ENCODE data around the gene FAM50B.
"Not testable (repeated sequence)": the region's sequence is repeated elsewhere in the genome, so short reads cannot be mapped to it uniquely, and the experiment has no call there.

The FAM50B gene

DNA sequence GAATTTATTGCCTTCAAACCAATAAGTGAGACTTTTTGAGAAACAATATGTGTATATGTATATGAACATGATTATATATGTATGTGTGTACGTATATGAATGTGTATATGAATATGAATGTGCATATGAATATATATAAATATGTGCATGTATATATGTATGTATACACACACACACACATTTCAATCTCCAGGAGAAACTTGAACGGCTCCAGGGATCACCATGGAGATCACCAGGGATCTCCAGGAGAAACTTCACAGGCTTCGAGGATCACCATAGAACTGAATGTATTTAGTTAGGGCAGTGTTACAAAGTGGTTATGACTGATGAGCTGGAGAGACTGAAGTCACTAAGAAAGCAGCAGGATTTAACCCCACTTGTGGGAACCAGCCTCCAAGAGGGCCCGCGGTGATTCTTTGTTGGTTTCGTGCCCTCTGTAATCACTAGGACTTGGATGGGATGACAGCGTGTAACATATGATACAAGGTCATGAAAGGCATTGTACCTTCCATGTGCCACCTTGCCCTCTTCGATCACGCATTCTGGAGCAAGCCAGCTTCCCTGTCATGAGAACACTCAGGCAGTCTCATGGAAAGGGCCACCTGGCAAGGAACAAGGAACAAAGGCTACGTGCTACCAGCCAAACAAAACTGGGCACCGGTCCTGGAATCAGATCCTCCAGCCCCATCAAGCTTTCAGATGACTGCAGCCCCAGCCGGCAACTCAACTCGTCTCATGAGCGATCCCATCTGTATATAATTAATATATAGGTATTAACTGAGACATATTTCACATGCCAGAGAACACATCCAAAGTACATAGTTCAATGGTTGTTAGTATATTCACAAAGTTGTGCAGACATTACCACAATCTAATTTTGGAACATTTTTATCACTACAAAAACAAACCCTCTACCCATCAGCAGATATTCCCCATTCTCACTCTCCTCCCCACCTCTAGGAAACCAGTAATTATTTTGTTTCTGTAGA lies 8.6 kb downstream of the FAM50B start:
- no peak for DNase-seq (ENCODE audit: extremely low spot score)
- TF ChIP-seq FOXA1 (IDR thresholded peaks at IDR 0.05) (no peak), FOXM1 (IDR thresholded peaks at IDR 0.05; ENCODE audit: borderline replicate concordance) (no peak), BHLHE40 (IDR thresholded peaks at IDR 0.05; ENCODE audit: borderline replicate concordance) (no peak), SP1 (IDR thresholded peaks at IDR 0.05) (no peak), NFRKB (IDR thresholded peaks at IDR 0.05) (no peak), L3MBTL2 (conservative IDR thresholded peaks at IDR 0.05) (no peak), HDGF (IDR thresholded peaks at IDR 0.05; ENCODE audit: borderline replicate concordance) (no peak), CTBP1 (IDR thresholded peaks at IDR 0.05; ENCODE audit: borderline replicate concordance) (no peak), LEF1 (IDR thresholded peaks at IDR 0.05; ENCODE audit: borderline replicate concordance) (no peak), TARDBP (IDR thresholded peaks at IDR 0.05) (no peak), ARNT (IDR thresholded peaks at IDR 0.05) (no peak), ELF4 (IDR thresholded peaks at IDR 0.05) (no peak), FOXK2 (IDR thresholded peaks at IDR 0.05) (no peak), ZNF384 (IDR thresholded peaks at IDR 0.05) (no peak), SUZ12 (IDR thresholded peaks at IDR 0.05) (no peak)
- TF ChIP-seq, protein P1, sequence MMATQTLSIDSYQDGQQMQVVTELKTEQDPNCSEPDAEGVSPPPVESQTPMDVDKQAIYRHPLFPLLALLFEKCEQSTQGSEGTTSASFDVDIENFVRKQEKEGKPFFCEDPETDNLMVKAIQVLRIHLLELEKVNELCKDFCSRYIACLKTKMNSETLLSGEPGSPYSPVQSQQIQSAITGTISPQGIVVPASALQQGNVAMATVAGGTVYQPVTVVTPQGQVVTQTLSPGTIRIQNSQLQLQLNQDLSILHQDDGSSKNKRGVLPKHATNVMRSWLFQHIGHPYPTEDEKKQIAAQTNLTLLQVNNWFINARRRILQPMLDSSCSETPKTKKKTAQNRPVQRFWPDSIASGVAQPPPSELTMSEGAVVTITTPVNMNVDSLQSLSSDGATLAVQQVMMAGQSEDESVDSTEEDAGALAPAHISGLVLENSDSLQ (IDR thresholded peaks at IDR 0.05) = no peak
- POLR2A ChIA-PET = no interaction called here
- CTCF ChIA-PET = interaction anchor here (1.0 kb wide), 1 partner anchor 9 kb away, joined by 4 read pairs; the partner anchor contains the start of gene FAM50B

DNA sequence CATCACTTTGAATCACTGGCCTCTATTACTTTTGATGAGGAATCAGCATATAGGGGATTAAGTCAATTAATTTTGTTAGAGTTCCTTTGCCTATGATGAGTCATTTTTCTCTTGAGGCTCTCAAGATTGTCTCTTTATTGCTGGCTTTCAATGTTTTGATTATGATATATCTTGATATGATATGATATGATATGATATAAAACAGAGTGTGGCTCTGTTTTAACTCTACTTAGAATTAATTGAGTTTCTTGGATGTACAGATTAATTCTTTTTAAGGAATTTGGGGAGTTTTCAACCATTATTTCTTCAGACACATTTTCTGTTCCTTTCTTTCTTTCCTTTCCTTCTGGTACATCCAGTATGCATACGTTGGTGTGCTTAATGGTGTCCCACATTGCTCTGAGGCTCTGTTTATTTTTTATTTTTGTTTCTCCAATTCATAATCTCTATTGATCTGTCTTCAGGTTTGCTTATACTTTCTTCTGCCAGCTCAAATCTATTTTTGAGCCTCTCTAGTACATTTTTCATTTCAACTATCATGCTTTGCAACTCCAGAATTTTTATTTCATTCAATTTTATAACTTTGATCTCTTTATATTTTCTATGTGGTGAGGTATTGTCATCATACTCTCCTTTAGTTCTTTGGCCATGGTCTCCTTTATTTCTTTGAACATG lies 10.8 kb downstream of the FAM50B start:
- ChIA-PET POLR2A (no interaction called here), CTCF (no interaction called here)
- TF ChIP-seq LEF1 (IDR thresholded peaks at IDR 0.05; ENCODE audit: borderline replicate concordance) = no peak
- no peak for TF ChIP-seq L3MBTL2 (conservative IDR thresholded peaks at IDR 0.05)
- TF ChIP-seq FOXA1 (IDR thresholded peaks at IDR 0.05) = no peak
- no peak for TF ChIP-seq SUZ12 (IDR thresholded peaks at IDR 0.05)
- no peak for TF ChIP-seq ELF4 (IDR thresholded peaks at IDR 0.05)
- no peak for TF ChIP-seq TARDBP (IDR thresholded peaks at IDR 0.05)
- TF ChIP-seq HDGF (IDR thresholded peaks at IDR 0.05; ENCODE audit: borderline replicate concordance) = no peak
- TF ChIP-seq CTBP1 (IDR thresholded peaks at IDR 0.05; ENCODE audit: borderline replicate concordance) = no peak
- no peak for TF ChIP-seq BHLHE40 (IDR thresholded peaks at IDR 0.05; ENCODE audit: borderline replicate concordance)
- TF ChIP-seq ZNF384 (IDR thresholded peaks at IDR 0.05) = no peak
- TF ChIP-seq NFRKB (IDR thresholded peaks at IDR 0.05) = no peak
- TF ChIP-seq FOXM1 (IDR thresholded peaks at IDR 0.05; ENCODE audit: borderline replicate concordance) = no peak
- TF ChIP-seq, protein P1 (IDR thresholded peaks at IDR 0.05) = no peak
- TF ChIP-seq SP1 (IDR thresholded peaks at IDR 0.05) = no peak
- no peak for TF ChIP-seq FOXK2 (IDR thresholded peaks at IDR 0.05)
- no peak for TF ChIP-seq ARNT (IDR thresholded peaks at IDR 0.05)
- no peak for DNase-seq (ENCODE audit: extremely low spot score)

DNA sequence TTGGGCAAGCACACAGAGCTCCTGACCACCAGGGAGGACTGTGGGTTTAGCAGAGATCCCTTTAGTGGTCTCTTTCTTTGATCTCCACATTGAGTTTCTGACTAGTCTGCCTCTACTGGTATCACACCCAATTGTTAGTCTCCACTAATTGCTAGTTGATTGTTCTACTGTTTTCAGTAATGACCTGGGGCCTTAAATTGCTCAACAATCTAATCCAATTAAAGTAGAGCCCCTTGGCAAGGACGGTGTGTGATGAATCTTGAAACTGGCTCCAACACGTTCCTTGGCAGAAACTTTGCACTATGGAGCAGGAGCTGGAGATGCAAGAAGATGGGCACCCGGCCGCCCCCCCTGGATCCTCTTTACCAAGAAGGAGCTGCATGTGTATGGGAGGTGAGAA lies 12.3 kb downstream of the FAM50B start:
- CTCF ChIA-PET = interaction anchor here (0.9 to 2.2 kb wide), 4 partner anchors 11 to 71 kb away, joined by 3 to 11 read pairs (median 3); partner anchors contain the start of gene FAM50B
- POLR2A ChIA-PET = interaction anchor here (1.8 kb wide), 1 partner anchor 12 kb away, joined by 5 read pairs; the partner anchor contains the start of gene FAM50B

DNA sequence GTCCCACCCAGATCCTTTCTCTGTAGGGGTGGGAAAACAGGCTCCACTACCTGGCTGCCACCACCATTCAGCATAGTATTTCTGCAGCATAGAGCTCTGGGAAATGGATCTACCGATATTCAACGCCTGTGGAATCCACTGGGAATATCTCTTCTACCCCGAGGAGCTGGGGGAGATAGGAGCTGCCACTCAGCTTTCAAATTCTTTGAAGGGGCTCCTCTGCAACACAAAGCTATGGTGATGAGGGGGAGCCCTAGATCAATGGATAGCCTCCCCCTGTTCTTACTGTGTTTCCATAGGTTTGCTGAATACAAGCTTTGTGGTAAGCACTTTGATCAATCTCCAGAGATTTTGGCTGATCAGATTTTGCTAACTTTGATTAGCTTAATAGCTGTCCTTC lies 12.9 kb downstream of the FAM50B start:
- POLR2A ChIA-PET = interaction anchor here (1.8 kb wide), 1 partner anchor 13 kb away, joined by 5 read pairs; the partner anchor contains the start of gene FAM50B
- CTCF ChIA-PET = interaction anchor here (0.9 to 2.2 kb wide), 3 partner anchors 11 to 71 kb away, joined by 3 to 11 read pairs (median 3); partner anchors contain the start of gene FAM50B
- TF ChIP-seq L3MBTL2 (conservative IDR thresholded peaks at IDR 0.05) (no peak), BHLHE40 (IDR thresholded peaks at IDR 0.05; ENCODE audit: borderline replicate concordance) (no peak), NFRKB (IDR thresholded peaks at IDR 0.05) (no peak), TARDBP (IDR thresholded peaks at IDR 0.05) (no peak)
- no peak for DNase-seq (ENCODE audit: extremely low spot score)

More for the DNA sequence above, 12.3 kb downstream of the FAM50B start:
- no peak for DNase-seq (ENCODE audit: extremely low spot score)
- TF ChIP-seq HDGF (IDR thresholded peaks at IDR 0.05; ENCODE audit: borderline replicate concordance) = no peak
- TF ChIP-seq SUZ12 (IDR thresholded peaks at IDR 0.05) = no peak
- no peak for TF ChIP-seq LEF1 (IDR thresholded peaks at IDR 0.05; ENCODE audit: borderline replicate concordance)
- TF ChIP-seq ZNF384 (IDR thresholded peaks at IDR 0.05) = no peak
- TF ChIP-seq FOXA1 (IDR thresholded peaks at IDR 0.05) = no peak
- TF ChIP-seq ARNT (IDR thresholded peaks at IDR 0.05) = no peak
- no peak for TF ChIP-seq FOXM1 (IDR thresholded peaks at IDR 0.05; ENCODE audit: borderline replicate concordance)

DNA sequence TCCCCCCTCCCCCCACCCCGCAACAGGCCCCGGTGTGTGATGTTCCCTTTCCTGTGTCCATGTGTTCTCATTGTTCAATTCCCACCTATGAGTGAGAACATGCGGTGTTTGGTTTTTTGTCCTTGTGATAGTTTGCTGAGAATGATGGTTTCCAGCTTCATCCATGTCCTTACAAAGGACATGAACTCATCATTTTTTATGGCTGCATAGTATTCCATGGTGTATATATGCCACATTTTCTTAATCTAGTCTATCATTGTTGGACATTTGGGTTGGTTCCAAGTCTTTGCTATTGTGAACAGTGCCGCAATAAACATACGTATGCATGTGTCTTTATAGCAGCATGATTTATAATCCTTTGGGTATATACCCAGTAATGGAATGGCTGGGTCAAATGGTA lies 14.1 kb downstream of the FAM50B start:
- POLR2A ChIA-PET; DNase-seq (ENCODE audit: extremely low spot score); CTCF ChIA-PET: not testable (repeated sequence)

DNA sequence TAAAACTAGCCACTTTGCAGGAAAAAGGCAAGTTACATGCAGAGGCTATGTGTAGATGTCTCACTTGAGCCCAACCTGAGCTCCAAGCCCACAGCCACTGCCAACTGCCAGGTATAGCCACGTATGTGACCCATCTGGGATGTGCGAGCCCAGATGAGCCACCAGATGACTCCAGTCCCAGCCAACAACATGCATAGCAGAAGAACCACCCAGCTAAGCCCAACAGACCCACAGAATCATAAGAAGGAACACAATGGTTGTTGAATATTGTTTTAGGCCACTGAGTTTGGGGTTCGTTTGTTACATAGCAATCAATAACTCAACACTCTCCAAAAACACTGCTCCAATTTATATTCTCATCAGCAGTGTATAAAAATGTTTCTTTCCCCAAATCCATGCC lies 16.3 kb downstream of the FAM50B start:
- ChIA-PET POLR2A (no interaction called here), CTCF (no interaction called here)
- no peak for DNase-seq (ENCODE audit: extremely low spot score)
- TF ChIP-seq SUZ12 (IDR thresholded peaks at IDR 0.05) (no peak), ELF4 (IDR thresholded peaks at IDR 0.05) (no peak), CTBP1 (IDR thresholded peaks at IDR 0.05; ENCODE audit: borderline replicate concordance) (no peak), LEF1 (IDR thresholded peaks at IDR 0.05; ENCODE audit: borderline replicate concordance) (no peak), FOXA1 (IDR thresholded peaks at IDR 0.05) (no peak), ARNT (IDR thresholded peaks at IDR 0.05) (no peak), FOXM1 (IDR thresholded peaks at IDR 0.05; ENCODE audit: borderline replicate concordance) (no peak), BHLHE40 (IDR thresholded peaks at IDR 0.05; ENCODE audit: borderline replicate concordance) (no peak), SP1 (IDR thresholded peaks at IDR 0.05) (no peak), ZNF384 (IDR thresholded peaks at IDR 0.05) (no peak), NFRKB (IDR thresholded peaks at IDR 0.05) (no peak), L3MBTL2 (conservative IDR thresholded peaks at IDR 0.05) (no peak), HDGF (IDR thresholded peaks at IDR 0.05; ENCODE audit: borderline replicate concordance) (no peak), TARDBP (IDR thresholded peaks at IDR 0.05) (no peak), FOXK2 (IDR thresholded peaks at IDR 0.05) (no peak)
- TF ChIP-seq, protein P1 (IDR thresholded peaks at IDR 0.05) = no peak
